ENCODE measurements around the gene LTBP1.

DNA sequence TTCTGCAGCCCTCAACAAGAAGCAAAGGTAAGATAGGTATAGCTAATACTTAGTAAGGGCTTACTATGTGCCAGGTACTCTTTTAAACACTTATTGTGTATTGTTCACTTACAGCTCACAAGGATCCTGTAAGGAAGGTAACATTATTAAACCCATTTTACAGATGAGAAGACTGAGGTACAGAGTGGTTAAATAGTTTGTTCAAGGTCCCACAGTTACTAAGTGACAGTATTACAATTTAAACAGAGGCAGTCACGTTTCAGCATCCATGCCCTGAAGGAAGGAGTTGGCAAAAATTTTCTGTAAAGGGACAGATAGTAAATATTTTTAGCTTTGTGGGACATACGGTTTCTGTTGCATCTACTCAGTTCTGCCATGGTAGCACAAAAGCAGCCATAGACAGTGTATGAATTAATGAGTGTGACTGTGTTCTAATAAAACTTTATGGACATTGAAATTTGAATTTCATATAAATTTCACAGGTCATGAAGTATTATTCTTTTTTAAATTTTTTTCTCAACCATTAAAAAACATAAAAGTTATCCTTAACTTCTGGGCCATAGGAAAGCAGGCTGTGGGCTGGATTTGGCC lies 75.7 kb downstream of the LTBP1 start:
- TF ChIP-seq EZH2phosphoT487 (IDR thresholded peaks at IDR 0.05; ENCODE audit: insufficient read depth, low read depth): no peak
- TF ChIP-seq EZH2 (IDR thresholded peaks at IDR 0.05; ENCODE audit: insufficient read depth, poor library complexity, severe bottlenecking): no peak
